Duodenal mucosa (tissue), 2 donors: Measurements from ENCODE around the gene UCK2.

Source experiments
- H3K27ac ChIP-seq: one replicate; pipeline ENCODE4 v1.7.0; 2013; ENCODE audit warnings: low read depth, low read length
- H3K27me3 ChIP-seq, 2 donors: one replicate each; pipeline ENCODE4 v1.7.0; 2013; ENCODE audit warnings: low read length in 2 of 2, control low read depth in 1 of 2; ENCODE audit not compliant: insufficient read depth in 2 of 2, control insufficient read depth in 1 of 2
- H3K36me3 ChIP-seq, 2 donors: one replicate each; pipeline ENCODE4 v1.7.0; 2013; ENCODE audit warnings: low read length in 2 of 2, control low read depth in 1 of 2; ENCODE audit not compliant: insufficient read depth in 2 of 2, control insufficient read depth in 1 of 2
- H3K4me1 ChIP-seq, 2 donors: one replicate each; pipeline ENCODE4 v1.7.0; 2013; ENCODE audit warnings: low read length in 2 of 2, control low read depth in 1 of 2; ENCODE audit not compliant: insufficient read depth in 2 of 2, control insufficient read depth in 1 of 2
- H3K4me3 ChIP-seq, 2 donors: one replicate each; pipeline ENCODE4 v1.7.0; 2013; ENCODE audit warnings: low read length in 2 of 2, low read depth in 1 of 2
- H3K9ac ChIP-seq, 2 donors: one replicate each; pipeline ENCODE4 v1.7.0; 2013; ENCODE audit warnings: low read length in 2 of 2, low read depth in 1 of 2
- H3K9me3 ChIP-seq, 2 donors: one replicate each; pipeline ENCODE4 v1.7.0; 2013; ENCODE audit warnings: low read length in 2 of 2, control low read depth in 1 of 2; ENCODE audit not compliant: control insufficient read depth in 1 of 2

Gene UCK2

GRCh38 chr1:165853528-165854075, 26.2 kb downstream of the UCK2 start:
- H3K4me3 ChIP-seq = no peak overlapping the region
- no peaks in the 10 kb centered on the region for H3K27me3 ChIP-seq
- H3K36me3 ChIP-seq = no peaks in the 10 kb centered on the region
- peaks cover 32 to 45% of the 10 kb centered on the region in 2 donors for H3K4me1 ChIP-seq
- no peaks in the 10 kb centered on the region for H3K9me3 ChIP-seq
- H3K9ac ChIP-seq = no peak overlapping the region
- H3K27ac ChIP-seq = no peak overlapping the region

GRCh38 chr1:165854101-165854845, 26.9 kb downstream of the UCK2 start:
- H3K27me3 ChIP-seq = no peaks in the 10 kb centered on the region
- H3K9ac ChIP-seq = no peak overlapping the region
- no peak overlapping the region for H3K4me3 ChIP-seq
- no peak overlapping the region for H3K27ac ChIP-seq
- H3K4me1 ChIP-seq = peaks cover 34 to 50% of the 10 kb centered on the region in 2 donors
- H3K9me3 ChIP-seq = no peaks in the 10 kb centered on the region
- no peaks in the 10 kb centered on the region for H3K36me3 ChIP-seq

- Histone ChIP-seq H3K9me3 (no peaks in the 10 kb centered on the region), H3K27me3 (no peaks in the 10 kb centered on the region), H3K9ac (no peak overlapping the region), H3K27ac (no peak overlapping the region), H3K4me3 (no peak overlapping the region), H3K4me1 (peaks cover 43 to 54% of the 10 kb centered on the region in 2 donors), H3K36me3 (no peaks in the 10 kb centered on the region)
These were observed 27.8 kb downstream of the UCK2 start for GRCh38 chr1:165855010-165855838.

GRCh38 chr1:165856021-165856420, 28.6 kb downstream of the UCK2 start:
- H3K27me3 ChIP-seq = no peaks in the 10 kb centered on the region
- H3K9ac ChIP-seq = no peak overlapping the region
- H3K4me1 ChIP-seq = peaks cover 50 to 54% of the 10 kb centered on the region in 2 donors
- H3K9me3 ChIP-seq = no peaks in the 10 kb centered on the region
- H3K4me3 ChIP-seq = no peak overlapping the region
- no peaks in the 10 kb centered on the region for H3K36me3 ChIP-seq
- H3K27ac ChIP-seq = no peak overlapping the region

GRCh38 chr1:165856606-165857005, 29.2 kb downstream of the UCK2 start:
- Histone ChIP-seq H3K9me3 (no peaks in the 10 kb centered on the region), H3K27ac (no peak overlapping the region), H3K9ac (no peak overlapping the region), H3K4me1 (peaks cover 47 to 50% of the 10 kb centered on the region in 2 donors), H3K27me3 (no peaks in the 10 kb centered on the region), H3K4me3 (no peak overlapping the region), H3K36me3 (no peaks in the 10 kb centered on the region)

- Histone ChIP-seq H3K27me3 (no peaks in the 10 kb centered on the region), H3K27ac (no peak overlapping the region), H3K9ac (peak overlapping the region in 1 of 2 donors; percentile 19), H3K4me1 (peaks cover 53 to 54% of the 10 kb centered on the region in 2 donors), H3K9me3 (no peaks in the 10 kb centered on the region), H3K36me3 (no peaks in the 10 kb centered on the region), H3K4me3 (peak overlapping the region in 1 of 2 donors; percentile 13)
These were observed 29.8 kb downstream of the UCK2 start for GRCh38 chr1:165857046-165857801.

GRCh38 chr1:165858364-165858823, 31.0 kb downstream of the UCK2 start:
- Histone ChIP-seq H3K27ac (no peak overlapping the region), H3K4me1 (peaks cover 57 to 64% of the 10 kb centered on the region in 2 donors), H3K4me3 (peak overlapping the region; percentile 1 to 19), H3K27me3 (no peaks in the 10 kb centered on the region), H3K9ac (no peak overlapping the region), H3K36me3 (no peaks in the 10 kb centered on the region), H3K9me3 (no peaks in the 10 kb centered on the region)

GRCh38 chr1:165858967-165859845, 31.8 kb downstream of the UCK2 start:
- H3K9ac ChIP-seq = no peak overlapping the region
- H3K9me3 ChIP-seq = no peaks in the 10 kb centered on the region
- no peak overlapping the region for H3K4me3 ChIP-seq
- no peaks in the 10 kb centered on the region for H3K36me3 ChIP-seq
- no peaks in the 10 kb centered on the region for H3K27me3 ChIP-seq
- peaks cover 57 to 59% of the 10 kb centered on the region in 2 donors for H3K4me1 ChIP-seq
- no peak overlapping the region for H3K27ac ChIP-seq

GRCh38 chr1:165860065-165860464, 32.7 kb downstream of the UCK2 start:
- peaks cover 57 to 58% of the 10 kb centered on the region in 2 donors for H3K4me1 ChIP-seq
- H3K4me3 ChIP-seq = no peak overlapping the region
- H3K36me3 ChIP-seq = no peaks in the 10 kb centered on the region
- H3K27ac ChIP-seq = no peak overlapping the region
- no peaks in the 10 kb centered on the region for H3K27me3 ChIP-seq
- no peaks in the 10 kb centered on the region for H3K9me3 ChIP-seq
- no peak overlapping the region for H3K9ac ChIP-seq
